Left renal cortex interstitium (tissue), 4 donors: ENCODE results near the gene STPG3. TPM values are rescaled to one million over a fixed set of nuclear protein-coding genes. Genes with fewer than 3 reads are reported as not detected.

ENCODE experiments used
- DNase-seq, 4 donors: peaks; one replicate each; pipeline ENCODE4 v3.0.0-alpha.2; 2013; ENCODE audit warnings: low read depth in 4 of 4, low spot score in 2 of 4, missing footprints in 1 of 4
- polyA plus RNA-seq, 4 donors: library from polyadenylated mRNA; unstranded; fragments of 120-200 nt; gene quantifications; one replicate each; pipeline ENCODE4 v1.2.1, GENCODE V29; 2013; ENCODE audit not compliant: insufficient read length in 4 of 4

STPG3 gene
- polyA plus RNA-seq, 4 donors, result 1.0 to 3.5 (median 2.3) TPM

DNA sequence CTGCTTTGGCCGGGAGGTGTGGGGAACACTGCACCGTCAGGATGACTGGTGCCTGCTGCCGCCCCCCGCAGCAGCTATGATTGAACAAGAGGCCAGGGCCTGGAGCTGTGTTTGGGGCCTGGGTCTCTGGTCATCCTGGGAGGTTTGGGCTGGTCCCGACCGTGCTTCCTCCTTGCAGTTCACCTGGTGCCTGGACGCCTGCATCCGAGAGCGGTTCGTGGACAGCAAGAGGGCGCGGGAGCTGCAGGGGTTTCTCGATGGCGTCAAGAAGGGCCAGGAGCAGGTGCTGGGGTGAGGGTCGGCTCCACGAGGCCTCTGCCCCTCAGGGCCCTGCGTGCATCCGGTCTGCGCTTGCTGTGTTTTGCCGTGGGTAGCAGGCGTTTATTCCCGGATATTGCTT lies 13.0 kb downstream of the STPG3 start:
- DNase-seq, result no peak

- no peak for DNase-seq
Measured at GRCh38 chr9:137265496-137266161, 14.5 kb downstream of the STPG3 start.

GRCh38 chr9:137266162-137266527 lies 15.1 kb downstream of the STPG3 start:
- no peak for DNase-seq

DNA sequence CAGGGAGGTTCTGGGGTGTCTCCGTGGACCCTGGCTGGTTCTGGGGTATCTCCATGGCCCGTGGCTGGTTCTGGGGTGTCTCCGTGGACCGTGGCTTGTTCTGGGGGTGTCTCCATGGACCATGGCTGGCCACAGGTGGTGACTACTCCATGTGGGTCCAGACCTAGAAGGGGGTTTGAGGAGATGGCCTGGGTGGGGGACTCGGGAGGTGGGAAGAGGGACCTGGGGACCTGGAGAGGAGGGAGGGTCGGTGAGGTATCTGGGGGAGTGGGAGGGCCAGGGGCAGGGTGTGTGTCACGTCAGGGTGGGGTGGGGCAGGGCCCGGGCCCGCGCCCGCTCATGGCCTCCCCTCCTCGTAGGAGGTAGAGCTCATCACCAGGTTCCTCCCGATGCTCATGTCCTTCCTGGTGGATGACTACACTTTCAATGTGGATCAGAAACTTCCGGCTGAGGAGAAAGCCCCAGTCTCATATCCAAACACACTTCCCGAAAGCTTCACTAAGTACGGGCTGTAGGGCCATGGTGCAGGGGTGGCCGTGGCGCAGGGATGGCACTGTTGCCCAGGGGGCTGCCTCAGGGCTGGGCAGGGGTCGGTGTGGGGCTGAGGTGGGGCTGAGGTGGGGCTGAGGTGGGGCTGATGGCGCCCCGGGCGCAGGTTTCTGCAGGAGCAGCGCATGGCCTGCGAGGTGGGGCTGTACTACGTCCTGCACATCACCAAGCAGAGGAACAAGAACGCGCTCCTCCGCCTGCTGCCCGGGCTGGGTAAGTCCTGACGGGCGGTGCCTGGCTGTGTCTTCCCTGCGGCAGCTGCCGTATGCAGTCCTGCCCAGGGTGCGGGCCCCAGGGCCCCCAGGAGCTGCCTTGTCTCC lies 15.7 kb downstream of the STPG3 start:
- DNase-seq, result no peak

GRCh38 chr9:137267933-137268355 lies 16.9 kb downstream of the STPG3 start:
- no peak for DNase-seq

DNA sequence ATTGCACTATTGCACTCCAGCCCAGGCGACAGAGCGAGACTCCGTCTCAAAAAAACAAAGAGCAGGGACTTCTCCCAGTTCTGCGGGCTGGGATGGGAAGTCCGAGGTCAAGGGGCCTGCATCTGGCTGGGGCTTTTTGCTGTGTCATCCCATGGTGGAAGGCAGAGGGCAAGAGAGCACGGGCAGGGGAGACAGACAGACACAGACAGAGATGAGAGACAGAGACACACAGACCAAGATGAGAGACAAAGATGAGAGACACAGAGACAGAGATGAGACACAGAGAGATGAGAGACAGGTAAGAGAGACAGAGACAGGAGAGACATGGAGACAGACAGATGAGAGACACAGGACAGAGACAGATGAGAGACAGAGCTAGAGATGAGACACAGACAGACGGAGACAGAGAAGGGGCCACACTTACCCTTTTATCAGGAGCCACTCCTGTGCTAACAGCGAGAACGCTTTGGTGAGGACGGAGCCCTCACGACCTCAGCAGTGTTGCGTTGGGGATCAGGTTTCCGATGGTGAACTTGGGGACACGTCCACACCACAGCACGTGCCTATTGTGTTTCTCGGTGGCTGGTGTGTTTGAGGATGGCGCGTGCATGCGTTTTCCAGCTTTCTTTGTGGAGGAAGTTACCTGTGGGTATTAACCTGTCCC lies 17.6 kb downstream of the STPG3 start:
- DNase-seq, result no peak

DNA sequence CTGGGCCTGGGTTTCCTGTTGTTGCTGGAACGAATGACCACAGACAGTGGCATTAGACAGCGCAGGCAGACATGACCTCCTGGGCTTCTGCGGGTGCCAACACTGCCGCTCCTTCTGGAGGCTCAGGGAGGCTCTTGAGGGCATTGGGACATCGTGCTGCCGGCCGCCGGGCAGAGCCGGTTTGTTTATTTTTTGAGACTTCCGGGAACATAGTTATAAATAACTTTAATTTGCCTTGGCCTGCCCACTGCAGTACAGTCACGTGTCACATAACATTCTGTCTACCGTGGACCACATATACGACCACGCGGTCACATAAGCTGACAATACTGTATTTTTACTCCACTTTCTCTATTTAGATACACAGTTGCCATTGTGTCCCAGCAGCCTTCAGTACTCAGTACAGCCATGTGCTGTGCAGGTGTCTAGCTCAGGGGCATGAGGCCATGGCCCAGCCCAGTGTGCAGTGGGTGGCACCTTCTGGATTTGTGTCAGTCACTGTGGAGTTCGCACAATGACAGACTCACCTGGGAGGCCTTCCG lies 18.2 kb downstream of the STPG3 start:
- no peak for DNase-seq

GRCh38 chr9:137270929-137271695 lies 20.0 kb downstream of the STPG3 start:
- no peak for DNase-seq

DNA sequence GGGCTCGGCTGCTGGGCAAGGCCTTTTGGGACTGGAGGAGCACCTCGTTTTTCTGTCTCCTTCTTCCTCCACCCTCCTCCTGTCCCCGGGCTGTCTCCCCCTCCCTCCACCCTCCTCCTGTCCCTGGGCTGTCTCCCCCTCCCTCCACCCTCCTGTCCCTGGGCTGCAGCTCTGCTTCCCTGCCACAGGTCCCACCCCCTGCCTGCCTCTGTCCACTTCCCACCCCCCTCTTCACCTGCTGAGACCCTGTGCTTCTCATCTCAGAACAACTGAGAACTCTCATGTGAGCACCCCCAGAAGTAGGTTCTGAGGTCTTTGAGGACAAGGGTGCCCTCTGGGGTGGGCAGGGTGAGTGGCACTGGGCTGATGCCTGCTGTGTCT lies 20.6 kb downstream of the STPG3 start:
- DNase-seq, result no peak

DNA sequence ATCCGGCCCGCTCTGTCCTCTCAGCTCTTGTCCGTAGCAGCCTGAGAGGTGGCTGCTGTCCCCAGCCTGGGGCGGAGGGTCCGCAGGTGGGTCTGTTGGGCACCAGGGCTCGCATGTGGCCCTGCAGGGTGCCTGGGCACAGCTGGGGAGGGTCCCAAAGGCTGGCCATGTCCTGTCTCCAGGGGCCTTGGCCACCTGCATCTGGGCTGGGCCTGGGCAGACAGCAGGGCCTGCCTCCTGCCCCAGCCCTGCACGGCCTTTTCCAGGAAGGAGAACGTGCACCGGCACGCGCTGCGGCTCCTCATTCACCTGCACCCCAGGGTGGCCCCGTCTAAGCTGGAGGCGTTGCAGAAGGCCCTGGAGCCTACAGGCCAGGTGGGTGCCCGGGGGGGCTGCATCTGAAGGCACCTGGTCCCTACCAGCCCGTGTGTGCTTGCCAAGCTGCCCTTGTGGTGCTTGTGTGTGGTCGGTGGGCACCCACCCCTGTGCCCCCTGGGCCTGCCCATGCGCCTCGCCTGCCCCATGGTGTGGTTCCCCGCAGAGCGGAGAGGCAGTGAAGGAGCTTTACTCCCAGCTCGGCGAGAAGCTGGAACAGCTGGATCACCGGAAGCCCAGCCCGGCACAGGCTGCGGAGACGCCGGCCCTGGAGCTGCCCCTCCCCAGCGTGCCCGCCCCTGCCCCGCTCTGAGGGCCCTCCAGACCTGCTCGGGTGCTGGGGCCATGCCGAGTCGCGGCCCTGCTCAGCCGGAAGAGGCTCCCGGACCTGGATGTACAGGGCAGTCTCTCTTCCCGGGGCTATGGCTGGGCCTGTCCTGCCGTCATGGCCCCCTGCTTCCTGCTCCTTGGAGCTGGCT lies 21.4 kb downstream of the STPG3 start:
- no peak for DNase-seq

DNA sequence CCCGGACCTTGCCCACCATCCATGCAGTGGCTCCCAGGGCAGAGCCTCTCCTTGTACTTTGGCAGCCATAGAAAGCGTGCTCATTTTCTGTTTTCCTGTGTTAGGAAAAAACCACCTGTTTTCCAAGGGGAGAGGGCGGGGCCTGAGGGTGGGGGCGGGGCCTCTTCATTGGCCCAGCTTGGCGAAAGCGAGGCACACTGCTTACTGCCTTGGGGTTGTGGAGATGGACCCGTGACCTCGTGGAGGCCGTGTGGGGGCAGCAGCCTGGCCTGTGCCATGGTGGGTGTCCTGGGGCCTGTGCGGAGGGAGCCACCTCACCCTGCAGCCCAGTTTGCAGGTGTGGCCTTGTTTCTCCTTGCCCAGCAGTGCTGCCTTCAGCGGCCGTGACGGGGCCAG lies 22.0 kb downstream of the STPG3 start:
- DNase-seq, result no peak

GRCh38 chr9:137273611-137274320 lies 22.7 kb downstream of the STPG3 start:
- DNase-seq, result no peak

DNA sequence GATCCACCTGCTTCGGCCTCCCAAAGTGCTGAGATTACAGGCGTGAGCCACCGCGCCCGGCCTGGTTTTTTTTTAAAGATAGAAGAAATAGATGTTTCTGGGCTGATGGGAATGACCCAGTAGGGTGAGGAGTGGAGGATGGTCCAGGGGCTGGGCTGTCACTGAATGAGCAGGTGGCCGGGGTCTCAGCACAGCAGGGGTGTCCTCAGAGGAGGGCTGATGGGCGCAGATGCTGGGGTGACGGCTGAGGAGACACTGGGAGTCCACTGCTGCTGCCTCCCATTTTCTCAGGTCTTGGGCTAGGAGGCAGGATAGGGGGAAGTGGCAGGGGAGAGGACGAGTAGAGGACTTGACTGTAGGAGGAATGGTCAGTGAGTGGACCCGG lies 24.1 kb downstream of the STPG3 start:
- DNase-seq, result no peak

DNA sequence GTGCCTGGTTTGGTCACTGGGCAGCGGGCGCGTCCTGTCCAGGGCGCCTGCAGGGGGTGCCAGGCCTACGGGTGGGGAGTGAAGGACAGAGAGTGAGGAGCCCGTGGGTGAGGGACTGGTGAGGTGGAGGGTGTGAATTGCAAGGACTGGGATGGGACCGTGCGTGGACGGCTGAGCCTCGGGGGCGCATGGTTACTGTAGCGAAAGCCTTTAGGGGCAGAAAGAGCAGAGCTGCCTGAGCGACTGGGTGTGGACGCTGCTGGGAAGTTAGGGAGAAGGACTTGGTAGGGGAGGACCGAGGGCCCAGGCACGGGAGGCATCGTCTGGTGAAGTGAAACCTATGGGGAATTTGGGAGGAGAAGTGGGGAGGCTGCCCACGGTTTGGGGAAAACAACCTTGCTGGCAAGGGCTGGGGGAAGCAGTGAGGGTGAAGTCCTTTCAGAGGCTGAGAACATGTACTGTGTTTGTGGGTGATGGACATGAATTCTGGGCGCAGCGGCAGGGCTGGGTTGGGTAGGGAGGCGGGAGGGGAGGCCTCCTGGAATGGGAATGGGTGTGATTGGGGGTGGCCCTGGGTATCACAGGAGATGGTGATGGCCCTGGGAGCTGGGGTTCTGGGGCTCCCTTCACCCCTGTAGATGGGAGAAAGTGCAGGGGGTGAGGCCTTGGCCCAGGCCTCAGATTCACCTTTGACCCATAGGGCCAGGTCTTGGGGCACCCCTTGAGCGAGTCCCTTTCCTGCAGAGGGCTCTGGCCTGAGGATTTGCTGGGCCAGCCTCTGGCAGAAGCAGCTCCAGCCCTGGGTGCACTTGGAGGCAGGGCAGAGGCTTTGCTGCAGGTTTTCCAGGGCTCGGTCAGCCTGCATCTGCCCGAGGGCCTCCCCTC lies 24.7 kb downstream of the STPG3 start:
- DNase-seq, result no peak

GRCh38 chr9:137276473-137277328 lies 25.6 kb downstream of the STPG3 start:
- no peak for DNase-seq

DNA sequence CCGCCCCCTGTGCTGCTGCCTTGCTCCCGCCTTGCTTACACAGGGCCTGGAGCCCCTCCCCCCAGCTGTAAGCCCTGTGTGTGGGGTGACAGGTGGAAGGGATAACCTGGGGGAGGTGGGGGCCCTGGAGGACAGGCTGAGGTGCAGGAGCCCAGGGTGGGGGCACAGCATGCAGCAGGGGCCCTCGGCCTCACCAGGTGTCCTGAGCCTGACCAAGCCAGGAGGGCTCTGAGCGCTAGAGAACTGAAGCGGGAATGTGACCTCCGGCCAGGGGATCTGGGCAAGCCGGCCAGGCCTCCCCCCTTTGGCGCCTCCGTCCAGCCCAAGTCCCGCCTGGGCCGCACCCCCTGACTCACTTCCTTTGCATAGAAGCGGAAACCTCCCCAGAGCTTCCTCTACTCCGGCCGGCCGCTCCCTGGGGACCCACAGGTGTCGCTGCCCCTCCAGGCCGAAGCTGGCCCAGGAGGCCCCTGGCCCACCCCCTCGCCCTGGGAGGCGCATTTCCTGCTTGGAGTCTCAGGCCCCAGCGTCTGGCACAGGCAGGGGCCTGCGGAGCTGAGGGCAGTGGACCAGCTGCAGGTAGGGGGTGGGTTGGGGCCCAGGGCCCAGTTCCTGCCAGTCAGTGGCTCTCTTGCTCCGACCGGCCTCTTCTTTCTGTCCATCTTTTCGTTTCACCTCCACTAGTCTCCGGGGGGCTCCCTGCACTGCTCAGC lies 26.4 kb downstream of the STPG3 start, which contains the start of gene TOR4A:
TSS of gene TOR4A (plus strand) at position 398 of the 713 bp plus-strand sequence. CDS start 964 bp downstream, outside the sequence.
- peak in 1 of 4 donors; percentile 61 for DNase-seq
